ENCODE results near the gene MED20. TPM values are rescaled to one million over a fixed set of nuclear protein-coding genes. Genes with fewer than 3 reads are reported as not detected.

Gene MED20
- total RNA-seq, 2 experiments from 2014 or later = 21.4 to 21.9 TPM

DNA sequence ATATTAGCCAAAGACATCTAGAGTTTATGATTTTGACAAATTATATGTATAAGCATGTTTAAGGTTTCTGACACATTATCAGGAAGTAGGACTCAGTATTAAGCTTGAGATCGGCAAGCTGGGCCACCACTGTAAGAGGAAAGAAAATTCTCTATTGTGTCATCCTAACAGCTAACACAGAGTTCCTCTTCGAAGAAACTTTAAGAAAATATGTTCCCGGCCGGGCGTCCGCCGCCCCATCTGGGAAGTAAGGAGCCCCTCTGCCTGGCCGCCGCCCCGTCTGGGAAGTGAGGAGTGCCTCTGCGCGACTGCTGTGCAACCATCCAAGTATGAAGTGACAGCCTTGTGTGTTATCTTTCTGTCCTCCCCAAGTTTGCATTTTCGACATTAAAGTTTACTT lies 48.8 kb downstream of the MED20 start:
- no peaks in the 10 kb centered on the region for H3K9me3 Mint-ChIP-seq
- ChIA-PET POLR2A (no interaction called here), CTCF (no interaction called here)
- no peak overlapping the region for H3K27ac Mint-ChIP-seq
- no peak overlapping the region for H3K4me3 Mint-ChIP-seq
- H3K4me1 Mint-ChIP-seq = no peaks in the 10 kb centered on the region
- H3K36me3 Mint-ChIP-seq (ENCODE audit: low read depth) = no peaks in the 10 kb centered on the region
- no peak for DNase-seq
- no peaks in the 10 kb centered on the region for H3K27me3 Mint-ChIP-seq

DNA sequence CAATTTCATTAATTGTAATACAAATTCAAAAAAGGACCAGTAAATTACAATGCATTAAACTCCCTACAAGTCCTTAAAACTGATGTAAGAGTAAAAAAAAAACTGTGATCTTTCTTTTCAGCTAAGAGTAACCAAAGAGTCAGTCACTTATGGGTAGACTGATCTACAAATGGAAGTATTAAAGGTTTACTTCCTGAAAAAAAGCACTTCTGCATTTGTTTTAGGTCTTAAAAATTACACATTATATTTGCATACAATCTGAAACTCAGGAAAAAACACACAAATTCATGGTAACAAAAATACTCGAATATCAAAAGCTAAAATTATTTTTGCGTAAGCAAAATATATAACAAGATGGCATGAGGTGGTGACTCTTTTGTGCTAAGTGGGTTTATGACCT lies 49.2 kb downstream of the MED20 start:
- POLR2A ChIA-PET = no interaction called here
- DNase-seq = no peak
- Mint-ChIP-seq H3K27ac (no peak overlapping the region), H3K4me1 (no peaks in the 10 kb centered on the region), H3K9me3 (no peaks in the 10 kb centered on the region), H3K36me3 (ENCODE audit: low read depth) (no peaks in the 10 kb centered on the region), H3K27me3 (no peaks in the 10 kb centered on the region), H3K4me3 (no peak overlapping the region)
- CTCF ChIA-PET = interaction anchor here (0.9 to 1.0 kb wide), 2 partner anchors 49 to 85 kb away, joined by 3 read pairs; partner anchors contain the start of genes BYSL and MED20

DNA sequence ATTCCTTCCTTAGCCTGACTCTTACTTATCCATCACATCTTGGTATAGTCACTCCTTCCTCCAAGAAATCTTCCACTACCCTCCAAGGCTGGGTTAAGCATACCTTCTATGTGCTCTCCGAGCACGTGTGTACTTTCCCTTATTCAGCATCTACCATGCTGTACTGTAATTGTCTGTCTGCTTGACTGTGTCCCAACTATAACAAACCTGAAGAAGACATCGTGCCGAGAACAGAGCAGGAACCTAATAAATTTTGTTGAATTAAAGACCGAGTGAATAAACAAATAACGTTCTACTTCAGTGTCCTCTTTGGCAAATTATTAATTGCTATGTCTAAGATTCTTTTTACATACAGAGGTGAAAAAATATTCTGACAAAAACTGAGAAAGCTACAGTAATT lies 61.6 kb downstream of the MED20 start:
- no peaks in the 10 kb centered on the region for H3K4me1 Mint-ChIP-seq
- no peak overlapping the region for H3K4me3 Mint-ChIP-seq
- H3K27me3 Mint-ChIP-seq = no peaks in the 10 kb centered on the region
- DNase-seq = no peak
- POLR2A ChIA-PET = interaction anchor here (0.7 kb wide), 1 partner anchor 12 kb away, joined by 3 read pairs; no protein-coding TSS in a partner anchor
- H3K27ac Mint-ChIP-seq = no peak overlapping the region
- no peaks in the 10 kb centered on the region for H3K36me3 Mint-ChIP-seq (ENCODE audit: low read depth)
- CTCF ChIA-PET = interaction anchor here (0.6 kb wide), 1 partner anchor 10 kb away, joined by 3 read pairs; no protein-coding TSS in a partner anchor
- no peaks in the 10 kb centered on the region for H3K9me3 Mint-ChIP-seq

DNA sequence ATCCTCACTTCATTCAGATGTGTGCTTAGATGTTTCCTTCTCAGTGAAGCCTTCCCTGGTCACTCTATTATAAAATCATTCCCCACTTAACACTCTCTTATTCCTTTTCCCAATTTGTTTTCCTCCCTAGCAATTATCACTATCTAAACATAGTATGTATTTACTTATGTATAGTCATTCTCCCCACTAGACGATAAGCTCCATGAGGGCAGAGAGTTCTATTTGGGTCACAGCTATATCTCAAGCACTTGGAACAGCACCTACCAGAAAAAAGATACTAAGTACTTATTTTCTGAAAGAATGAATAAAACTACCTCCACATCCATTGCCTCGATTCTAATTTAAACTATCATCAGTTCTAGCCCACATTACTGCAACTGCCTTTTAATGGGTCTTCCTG lies 62.2 kb downstream of the MED20 start:
- CTCF ChIA-PET = interaction anchor here (0.6 kb wide), 1 partner anchor 9 kb away, joined by 3 read pairs; no protein-coding TSS in a partner anchor
- Mint-ChIP-seq H3K27ac (no peak overlapping the region), H3K36me3 (ENCODE audit: low read depth) (no peaks in the 10 kb centered on the region), H3K27me3 (no peaks in the 10 kb centered on the region), H3K9me3 (no peaks in the 10 kb centered on the region), H3K4me3 (no peak overlapping the region), H3K4me1 (no peaks in the 10 kb centered on the region)
- POLR2A ChIA-PET = interaction anchor here (0.6 to 0.7 kb wide), 2 partner anchors 12 to 1163 kb away, joined by 3 read pairs; no protein-coding TSS in a partner anchor
- no peak for DNase-seq

Other genes starting within 250 kb of the MED20 start
- 10 to 100 TPM; 14.9 to 15.0 TPM for gene TFEB, start 185.5 kb downstream of the MED20 start, total RNA-seq
- not detected for gene PGC, start 173.7 kb downstream of the MED20 start, total RNA-seq
- 1 to 10 TPM; 4.0 to 4.2 TPM for gene FRS3, start 141.2 kb downstream of the MED20 start, total RNA-seq
- gene PRICKLE4, start 140.4 kb downstream of the MED20 start, total RNA-seq = not detected
- 100 to 1,000 TPM; 126 to 130 TPM for gene TOMM6, start 133.4 kb downstream of the MED20 start, total RNA-seq
- 1 to 10 TPM; 6.8 to 7.3 TPM for gene USP49, start 25.8 kb downstream of the MED20 start, total RNA-seq
- 10 to 100 TPM; 23.9 to 24.8 TPM for gene BYSL, start 360 bp upstream of the MED20 start, total RNA-seq
- gene CCND3, start 20.7 kb upstream of the MED20 start, total RNA-seq = 100 to 1,000 TPM; 456 to 464 TPM
- 10 to 100 TPM; 48.0 to 55.1 TPM for gene TAF8, start 129.4 kb upstream of the MED20 start, total RNA-seq
- gene C6orf132, start 221.5 kb upstream of the MED20 start, total RNA-seq = under 1 TPM; 0.05 to 0.10 TPM

Measured in activated CD4-positive, alpha-beta memory T cell treated with anti-CD3 and anti-CD28 coated beads, Interleukin-2, amount 10 ng/mL, durations not matched to agents 7 days and 5 days (primary cell).